Pancreas (tissue), 10 donors: ENCODE measurements around the gene DGKQ. TPM values are rescaled to one million over a fixed set of nuclear protein-coding genes. Genes with fewer than 3 reads are reported as not detected.
A peak's percentile ranks its signal among the peaks of the same experiment; 100 is the strongest.

Experiments used
- ATAC-seq, 4 donors: fragments of 200-7000 bp; cut with Tn5 transposase; one replicate each; pipeline versions ENCODE4 v1.8.0 to v1.9.1; 2020; ENCODE audit warnings: mild to moderate bottlenecking in 4 of 4, moderate library complexity in 4 of 4
- DNase-seq, 6 donors: peaks; one replicate each; pipeline ENCODE4 v3.0.0-alpha.2; 2020
- FAIRE-seq: peaks from 2 replicates; lab custom pipeline; 2012; peaks lifted over from hg19 to GRCh38; lab: Jason Lieb, UNC
- H3K27ac ChIP-seq, 4 donors: fragments of 200-600 bp; sonication (generic); 1 replicate in 3 of 4; 2 replicates in 1 of 4; pipeline versions ENCODE4 v1.5.0 to v1.8.0; 2020
- H3K27me3 ChIP-seq, 4 donors: fragments of 200-600 bp; one replicate each; pipeline ENCODE4 v1.8.0; 2021
- H3K36me3 ChIP-seq, 3 donors: fragments of 200-600 bp; sonication (generic) in 1 of 3; one replicate each; pipeline versions ENCODE4 v1.5.0 to v1.8.0; 2020 to 2021
- H3K4me1 ChIP-seq, 3 donors: fragments of 200-600 bp; one replicate each; pipeline ENCODE4 v1.8.0; 2021
- H3K4me3 ChIP-seq, 4 donors: fragments of 200-600 bp; sonication (generic) in 2 of 4; one replicate each; pipeline versions ENCODE4 v1.5.0 to v1.8.0; 2020 to 2021
- H3K9me3 ChIP-seq, 4 donors: fragments of 200-600 bp; one replicate each; pipeline ENCODE4 v1.8.0; 2021
- CTCF ChIP-seq, 4 donors: fragments of 200-600 bp; sonication (generic) in 3 of 4; IDR thresholded peaks; one replicate each; pipeline versions ENCODE4 v1.5.0 to v1.8.0; 2021; ENCODE audit warnings: antibody characterized with exemption in 4 of 4
- WGBS, 2 donors: extraction: QIAGEN DNeasy Blood & Tissue Kit; methylation state at CpG; one replicate each; pipeline ENCODE4 v1.1.7; 2013; 5-methylcytosine and 5-hydroxymethylcytosine counted together
- intact Hi-C, 3 donors: fragments of 100-400 bp; cut with DNase I; formaldehyde crosslinking; loops; one replicate each; pipeline versions ENCODE4 v1.11.1 to v1.14.2; 2022
- polyA plus RNA-seq, 2 donors: library from polyadenylated mRNA; stranded (reverse); fragments of 200-250 nt; gene quantifications; one replicate each; pipeline ENCODE4 v1.2.3, GENCODE V29; 2013
- total RNA-seq, 6 donors: library from RNA; stranded (reverse); fragmentation: NEBNext Ultra II Directional in 4 of 6; extraction: Animal tissue kit (Norgen Biotek cat#: 25700) in 4 of 6; gene quantifications; one replicate each; pipeline versions ENCODE4 v1.2.1 to v1.2.4, GENCODE V29; 2021 to 2023
- donor health status: healthy with polysubstance abuse.
- donor health status: DM: no; HTN: no; CAD: no; lungs with moderate emphysema.
- donor health status: DM: no; HTN: no; CAD: no.
- donor health status: control.
- donor health status: control.
- donor health status: Bipolar disorder and iron deficiency.
- donor health status: DM: yes; HTN: yes; CAD: no.
- donor health status: DM: no; HTN: no; CAD: no.
- donor health status: DM: no; HTN: no; CAD: no.
- donor health status: DM: yes; HTN: yes; CAD: no.

Gene DGKQ
- total and polyA plus RNA-seq, 8 donors = 5.7 to 11.7 (median 9.0) TPM

DNA sequence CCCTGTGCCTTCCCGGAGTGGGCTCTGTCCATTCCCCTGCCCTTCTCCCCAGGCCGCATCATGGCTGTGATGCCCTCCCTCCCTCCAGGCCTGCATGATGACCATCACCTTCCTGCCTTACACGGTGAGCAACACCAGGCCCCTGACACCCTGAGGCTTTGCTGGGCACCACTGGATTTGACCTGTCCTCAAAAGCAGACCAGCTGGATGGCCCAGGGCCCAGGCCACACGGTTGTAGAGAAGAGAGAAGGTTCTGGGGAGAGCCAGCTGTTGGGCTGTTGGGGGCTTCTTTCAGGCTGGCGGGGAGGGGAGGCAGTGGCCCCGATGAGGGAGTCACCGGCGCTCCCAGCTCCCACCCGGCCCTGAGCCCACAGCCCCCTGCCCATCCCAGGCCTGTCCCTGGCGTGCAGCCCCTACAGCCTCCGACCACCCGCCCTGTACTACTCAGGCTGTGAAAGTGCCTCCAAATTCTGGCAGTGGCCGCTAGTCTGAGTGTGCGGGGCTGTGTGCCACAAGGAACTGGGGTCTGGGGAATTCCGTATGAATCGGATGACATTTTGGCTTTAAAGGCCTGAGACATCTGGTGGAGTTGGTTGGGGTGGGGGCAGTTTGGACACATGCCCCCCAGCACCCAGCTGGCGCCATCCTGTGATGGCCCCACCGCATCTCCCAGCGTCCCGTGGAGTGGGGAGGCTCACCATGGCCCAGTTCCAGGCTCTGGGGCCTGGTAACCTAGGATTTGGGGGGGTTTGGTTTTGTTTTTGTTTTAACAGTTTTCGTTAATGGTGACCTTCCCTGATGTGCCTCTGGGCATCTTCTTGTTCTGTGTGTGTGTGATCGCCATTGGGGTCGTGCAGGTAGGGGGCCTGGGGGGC, 21.5 kb downstream of the DGKQ start:
- Histone ChIP-seq H3K4me3 (no peak overlapping the region), H3K36me3 (no peaks in the 10 kb centered on the region), H3K27ac (no peak overlapping the region), H3K9me3 (no peaks in the 10 kb centered on the region), H3K4me1 (no peaks in the 10 kb centered on the region), H3K27me3 (no peaks in the 10 kb centered on the region)
- ATAC-seq (no peak), DNase-seq (peak in 1 of 6 donors; percentile 1), FAIRE-seq (no peak)
- intact Hi-C loops = no loop called here
- TF ChIP-seq CTCF (IDR thresholded peaks at IDR 0.05) = no peak
- 92 to 93% methylated on average over 23 of the region's 23 CpGs for WGBS, 2 donors

GRCh38 chr4:951186-951585, 22.2 kb downstream of the DGKQ start:
- TF ChIP-seq CTCF (IDR thresholded peaks at IDR 0.05) = no peak
- no peak overlapping the region for H3K27ac ChIP-seq
- 87 to 89% methylated on average over 6 to 7 of the region's 7 CpGs for WGBS, 2 donors
- H3K36me3 ChIP-seq = no peaks in the 10 kb centered on the region
- no peaks in the 10 kb centered on the region for H3K27me3 ChIP-seq
- no peaks in the 10 kb centered on the region for H3K9me3 ChIP-seq
- no peak for ATAC-seq
- intact Hi-C loops = no loop called here
- no peaks in the 10 kb centered on the region for H3K4me1 ChIP-seq
- DNase-seq = no peak
- no peak overlapping the region for H3K4me3 ChIP-seq
- FAIRE-seq = no peak

DNA sequence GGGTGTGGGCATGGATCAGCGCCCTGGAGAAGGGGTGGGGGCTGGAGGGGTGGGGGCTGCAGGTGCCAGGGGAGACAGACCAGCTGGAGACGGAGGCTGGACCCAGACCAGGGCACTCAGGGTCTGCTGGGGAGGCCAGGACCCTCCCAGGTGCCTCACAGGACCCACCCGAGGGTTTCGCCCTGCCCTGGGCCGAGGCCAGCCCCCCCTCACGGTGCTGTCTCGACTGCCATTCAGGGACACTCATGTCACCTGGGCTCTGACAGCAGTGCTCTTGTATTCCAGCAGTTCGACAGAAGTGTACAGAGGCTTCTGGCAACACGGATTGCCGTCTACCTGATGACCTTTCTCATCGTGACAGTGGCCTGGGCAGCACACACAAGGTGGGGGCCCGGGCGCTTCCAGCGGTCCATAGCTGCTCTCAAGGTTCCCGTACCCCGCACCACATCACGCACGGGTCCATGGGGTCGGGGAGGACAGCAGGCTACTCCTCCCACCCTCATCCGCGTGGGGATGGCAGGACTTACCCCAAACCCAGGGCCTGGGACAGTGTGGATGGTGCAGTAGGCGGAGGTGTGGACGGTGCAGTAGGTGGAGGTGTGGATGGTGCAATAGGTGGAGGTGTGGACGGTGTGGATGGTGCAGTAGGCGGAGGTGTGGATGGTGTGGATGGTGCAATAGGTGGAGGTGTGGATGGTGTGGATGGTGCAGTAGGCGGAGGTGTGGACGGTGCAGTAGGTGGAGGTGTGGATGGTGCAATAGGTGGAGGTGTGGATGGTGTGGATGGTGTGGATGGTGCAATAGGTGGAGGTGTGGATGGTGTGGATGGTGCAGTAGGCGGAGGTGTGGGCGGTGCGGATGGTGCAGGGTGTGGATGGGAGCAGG, 23.0 kb downstream of the DGKQ start:
- Histone ChIP-seq H3K4me3 (no peak overlapping the region), H3K9me3 (no peaks in the 10 kb centered on the region), H3K27me3 (no peaks in the 10 kb centered on the region), H3K4me1 (no peaks in the 10 kb centered on the region), H3K27ac (no peak overlapping the region), H3K36me3 (no peaks in the 10 kb centered on the region)
- peak in 1 of 6 donors; percentile 1 for DNase-seq
- no peak for TF ChIP-seq CTCF (IDR thresholded peaks at IDR 0.05)
- intact Hi-C loops = no loop called here
- FAIRE-seq = no peak
- 91 to 92% methylated on average over 30 of the region's 30 CpGs for WGBS, 2 donors
- ATAC-seq = no peak

DNA sequence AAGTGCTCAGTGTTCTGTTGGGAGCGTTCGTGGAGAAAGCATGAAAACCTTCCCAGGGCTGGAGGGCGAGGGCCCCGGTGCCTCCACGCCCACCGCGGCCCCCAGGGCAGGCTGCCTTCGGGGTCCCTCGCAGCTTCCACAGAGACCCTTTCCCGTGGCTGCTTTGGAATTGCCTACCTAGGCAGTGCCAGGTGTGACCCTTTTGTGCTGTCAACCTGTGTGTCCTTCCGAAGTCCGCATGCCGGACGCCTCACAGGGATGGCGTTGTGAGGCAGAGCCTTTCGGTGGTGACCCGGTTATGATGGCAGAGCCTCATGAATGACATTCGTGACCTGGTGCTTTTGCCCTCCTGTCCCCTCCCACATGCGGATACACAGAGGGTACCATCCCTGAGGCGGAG, 23.7 kb downstream of the DGKQ start:
- Histone ChIP-seq H3K36me3 (no peaks in the 10 kb centered on the region), H3K27ac (no peak overlapping the region), H3K9me3 (no peaks in the 10 kb centered on the region), H3K4me1 (no peaks in the 10 kb centered on the region), H3K4me3 (no peak overlapping the region), H3K27me3 (no peaks in the 10 kb centered on the region)
- DNase-seq = no peak
- no peak for FAIRE-seq
- 92% methylated on average over 20 of the region's 20 CpGs for WGBS, 2 donors
- intact Hi-C loops = no loop called here
- no peak for TF ChIP-seq CTCF (IDR thresholded peaks at IDR 0.05)
- no peak for ATAC-seq
